GM10266 (cell line): ENCODE measurements around the gene SERPINA12.

Source experiments
- DNase-seq: peaks from one replicate; pipeline ENCODE4 v3.0.0; 2012; ENCODE audit errors: extremely low spot score
- TF ChIP-seq, protein P1 (sequence below): IDR thresholded peaks from 2 replicates; pipeline ENCODE4 v1.5.1; 2012; ENCODE audit warnings: mild to moderate bottlenecking, low read depth; ENCODE audit not compliant: control insufficient read depth, insufficient read depth; ENCODE audit errors: missing control alignments

The SERPINA12 gene

GRCh38 chr14:94455928-94456327, 53.3 kb downstream of the SERPINA12 start:
- TF ChIP-seq, protein P1, sequence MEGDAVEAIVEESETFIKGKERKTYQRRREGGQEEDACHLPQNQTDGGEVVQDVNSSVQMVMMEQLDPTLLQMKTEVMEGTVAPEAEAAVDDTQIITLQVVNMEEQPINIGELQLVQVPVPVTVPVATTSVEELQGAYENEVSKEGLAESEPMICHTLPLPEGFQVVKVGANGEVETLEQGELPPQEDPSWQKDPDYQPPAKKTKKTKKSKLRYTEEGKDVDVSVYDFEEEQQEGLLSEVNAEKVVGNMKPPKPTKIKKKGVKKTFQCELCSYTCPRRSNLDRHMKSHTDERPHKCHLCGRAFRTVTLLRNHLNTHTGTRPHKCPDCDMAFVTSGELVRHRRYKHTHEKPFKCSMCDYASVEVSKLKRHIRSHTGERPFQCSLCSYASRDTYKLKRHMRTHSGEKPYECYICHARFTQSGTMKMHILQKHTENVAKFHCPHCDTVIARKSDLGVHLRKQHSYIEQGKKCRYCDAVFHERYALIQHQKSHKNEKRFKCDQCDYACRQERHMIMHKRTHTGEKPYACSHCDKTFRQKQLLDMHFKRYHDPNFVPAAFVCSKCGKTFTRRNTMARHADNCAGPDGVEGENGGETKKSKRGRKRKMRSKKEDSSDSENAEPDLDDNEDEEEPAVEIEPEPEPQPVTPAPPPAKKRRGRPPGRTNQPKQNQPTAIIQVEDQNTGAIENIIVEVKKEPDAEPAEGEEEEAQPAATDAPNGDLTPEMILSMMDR, result no peak
- no peak for DNase-seq

GRCh38 chr14:94451826-94452225, 57.4 kb downstream of the SERPINA12 start:
- DNase-seq, result no peak
- TF ChIP-seq, protein P1, result no peak

GRCh38 chr14:94451091-94451771, 58.0 kb downstream of the SERPINA12 start:
- TF ChIP-seq, protein P1, result no peak

GRCh38 chr14:94450722-94451090, 58.6 kb downstream of the SERPINA12 start:
- no peak for DNase-seq

More at GRCh38 chr14:94451091-94451771, 58.0 kb downstream of the SERPINA12 start:
- DNase-seq, result no peak

GRCh38 chr14:94449930-94450329, 59.3 kb downstream of the SERPINA12 start:
- TF ChIP-seq, protein P1, result no peak
- no peak for DNase-seq

More at GRCh38 chr14:94450722-94451090, 58.6 kb downstream of the SERPINA12 start:
- TF ChIP-seq, protein P1, result no peak

- DNase-seq, result no peak
Measured at GRCh38 chr14:94448071-94448808, 61.0 kb downstream of the SERPINA12 start.

More at GRCh38 chr14:94448071-94448808, 61.0 kb downstream of the SERPINA12 start:
- TF ChIP-seq, protein P1, result no peak
